Transverse colon (tissue), 3 donors: Measurements from ENCODE around the gene LEKR1.

Experiments
- POLR2A ChIP-seq: fragments of 450-650 bp; IDR thresholded peaks from one replicate; pipeline ENCODE4 v1.6.1; 2016; ENCODE audit warnings: antibody characterized with exemption, mild to moderate bottlenecking, moderate library complexity
- TF ChIP-seq, protein P1 (sequence below), 5 experiments: fragments of 200-600 bp in 3 of 5; fragments of 450-650 bp in 2 of 5; sonication (generic) in 3 of 5; IDR thresholded peaks; 1 replicate in 2 of 5; 2 replicates in 3 of 5; pipeline ENCODE4 v1.5.1; 2016 to 2017; ENCODE audit warnings: antibody characterized with exemption in 5 of 5, inconsistent platforms in 3 of 5, mild to moderate bottlenecking in 2 of 5, moderate library complexity in 1 of 5

GRCh38 chr3:157092230-157092629 is 266.1 kb downstream of the LEKR1 start:
- TF ChIP-seq, protein P1, sequence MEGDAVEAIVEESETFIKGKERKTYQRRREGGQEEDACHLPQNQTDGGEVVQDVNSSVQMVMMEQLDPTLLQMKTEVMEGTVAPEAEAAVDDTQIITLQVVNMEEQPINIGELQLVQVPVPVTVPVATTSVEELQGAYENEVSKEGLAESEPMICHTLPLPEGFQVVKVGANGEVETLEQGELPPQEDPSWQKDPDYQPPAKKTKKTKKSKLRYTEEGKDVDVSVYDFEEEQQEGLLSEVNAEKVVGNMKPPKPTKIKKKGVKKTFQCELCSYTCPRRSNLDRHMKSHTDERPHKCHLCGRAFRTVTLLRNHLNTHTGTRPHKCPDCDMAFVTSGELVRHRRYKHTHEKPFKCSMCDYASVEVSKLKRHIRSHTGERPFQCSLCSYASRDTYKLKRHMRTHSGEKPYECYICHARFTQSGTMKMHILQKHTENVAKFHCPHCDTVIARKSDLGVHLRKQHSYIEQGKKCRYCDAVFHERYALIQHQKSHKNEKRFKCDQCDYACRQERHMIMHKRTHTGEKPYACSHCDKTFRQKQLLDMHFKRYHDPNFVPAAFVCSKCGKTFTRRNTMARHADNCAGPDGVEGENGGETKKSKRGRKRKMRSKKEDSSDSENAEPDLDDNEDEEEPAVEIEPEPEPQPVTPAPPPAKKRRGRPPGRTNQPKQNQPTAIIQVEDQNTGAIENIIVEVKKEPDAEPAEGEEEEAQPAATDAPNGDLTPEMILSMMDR (IDR thresholded peaks at IDR 0.05): no peak
- TF ChIP-seq POLR2A: no peak
